HL-60 (cell line): Measurements from ENCODE around the gene BLNK.

Experiments used
- DNase-seq, 2 experiments: peaks; one replicate each; pipeline ENCODE4 v3.0.0-alpha.2; 2010 to 2020; ENCODE audit warnings: low read depth in 1 of 2, low spot score in 1 of 2
- H3K27ac ChIP-seq: fragments of 250-450 bp; sonication (Bioruptor Pico); replicated peaks from 2 replicates; pipeline ENCODE4 v1.5.1; 2020; ENCODE audit warnings: mild to moderate bottlenecking, moderate library complexity
- H3K27me3 ChIP-seq: fragments of 250-450 bp; sonication (Bioruptor Pico); 2 replicates; pipeline ENCODE4 v1.5.1; 2021; ENCODE audit warnings: mild to moderate bottlenecking, moderate library complexity; ENCODE audit not compliant: insufficient read depth, poor library complexity, severe bottlenecking
- H3K4me3 ChIP-seq: replicated peaks from 2 replicates; pipeline ENCODE4 v1.5.1; 2011; ENCODE audit warnings: mild to moderate bottlenecking, control low read depth, low read length; ENCODE audit not compliant: insufficient read depth
- CTCF ChIP-seq: IDR thresholded peaks from one replicate; pipeline ENCODE4 v1.5.1; 2011; ENCODE audit warnings: low read length, control low read depth, inconsistent platforms; ENCODE audit not compliant: insufficient read depth
- GABPA ChIP-seq: IDR thresholded peaks from 2 replicates; pipeline ENCODE4 v1.6.1; 2012; ENCODE audit warnings: low read depth
- POLR2AphosphoS5 ChIP-seq: IDR thresholded peaks from 2 replicates; pipeline ENCODE4 v1.6.1; 2012; ENCODE audit warnings: low read depth
- SPI1 ChIP-seq: IDR thresholded peaks from 2 replicates; pipeline ENCODE4 v1.6.1; 2012; ENCODE audit warnings: low read depth, mild to moderate bottlenecking, borderline replicate concordance
- TF ChIP-seq, protein P1 (sequence below): IDR thresholded peaks from 2 replicates; pipeline ENCODE4 v1.6.1; 2012; ENCODE audit warnings: low read depth; ENCODE audit not compliant: insufficient replicate concordance

BLNK gene

DNA sequence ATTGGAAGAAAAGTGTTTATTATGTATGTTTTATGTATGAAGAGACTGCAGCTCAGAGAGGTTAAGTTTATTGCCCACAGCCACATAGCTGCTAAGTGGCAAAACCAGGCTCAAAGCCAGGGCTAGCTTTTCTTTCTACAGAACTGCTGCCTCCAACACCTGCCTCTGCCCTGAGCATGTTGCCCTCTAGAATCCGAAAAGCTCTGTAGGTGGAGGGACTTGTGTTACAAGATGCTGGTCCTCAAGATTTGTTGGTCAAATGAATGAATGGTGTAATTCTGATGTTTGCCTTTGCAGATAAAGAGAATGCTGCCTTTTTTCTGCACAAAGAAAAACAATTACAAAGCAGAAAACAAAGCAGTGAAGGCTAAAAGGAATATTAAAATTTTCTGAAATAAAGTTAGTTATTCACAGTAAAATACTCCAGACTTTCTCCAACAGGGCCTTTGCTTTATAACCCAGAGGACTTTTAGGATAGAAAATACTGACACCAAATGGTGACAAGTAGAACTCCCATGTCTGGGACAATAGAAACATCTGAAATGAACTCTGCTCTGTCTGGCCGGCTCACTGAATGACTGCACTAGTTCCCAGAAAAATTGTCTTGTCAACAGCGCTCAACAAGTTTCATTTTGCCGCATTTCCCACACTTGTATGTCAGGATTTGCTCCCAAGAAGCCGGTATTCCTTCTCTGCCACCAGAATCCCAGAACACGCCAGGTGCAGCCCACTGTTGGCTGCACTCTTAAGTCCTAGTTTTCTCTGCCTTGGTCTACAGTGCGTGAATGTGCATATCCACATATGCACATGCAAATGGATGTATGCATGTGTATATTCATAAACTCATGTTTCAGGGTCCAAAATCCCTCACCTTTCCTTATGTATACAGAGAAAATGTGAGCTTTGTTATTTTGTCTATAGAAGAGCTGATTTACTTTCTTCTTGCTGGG is 21.9 kb upstream of the BLNK start:
- DNase-seq: peak; percentile 10 to 30
- peaks cover 2% of the 10 kb centered on the region for H3K27me3 ChIP-seq
- TF ChIP-seq CTCF (peak; percentile 12), SPI1 (no peak)
- H3K27ac ChIP-seq: no peak overlapping the region
- H3K4me3 ChIP-seq: no peak overlapping the region

DNA sequence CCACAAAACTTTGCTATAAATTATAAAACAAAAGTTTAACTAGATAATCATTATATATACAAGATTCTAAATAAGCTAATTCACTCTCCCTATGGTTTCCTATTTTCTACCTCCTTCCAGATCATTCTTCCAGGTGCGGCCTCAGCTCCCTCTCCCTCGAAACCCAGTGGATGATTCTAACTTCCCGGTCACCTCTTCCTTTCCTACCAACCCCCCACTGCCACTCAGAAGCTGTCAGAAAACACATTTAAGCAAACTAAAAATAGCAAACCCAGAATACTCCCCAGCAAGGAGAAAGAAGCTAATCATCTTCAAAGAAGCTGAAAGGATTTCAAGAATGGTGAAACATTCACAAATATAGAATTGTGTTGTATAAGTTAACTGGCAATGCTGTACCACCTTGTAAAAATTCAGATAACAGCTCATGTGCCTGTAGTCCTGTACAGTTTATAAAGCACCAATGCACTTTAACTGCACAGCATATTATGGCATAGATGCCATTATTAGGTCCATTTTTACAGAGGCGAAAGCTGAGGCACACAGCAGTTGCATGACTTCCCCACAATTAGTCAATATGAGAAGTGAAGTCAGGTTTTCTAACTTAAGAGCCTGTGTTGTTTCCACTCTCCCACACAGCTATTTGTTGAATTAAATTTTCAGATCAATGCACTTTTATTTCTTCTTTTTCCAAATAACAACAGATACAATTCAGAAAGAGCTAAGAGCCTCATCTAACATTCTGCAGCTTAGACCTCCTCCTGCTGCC is 19.2 kb upstream of the BLNK start:
- no peak overlapping the region for H3K4me3 ChIP-seq
- no peak overlapping the region for H3K27ac ChIP-seq
- H3K27me3 ChIP-seq: no peaks in the 10 kb centered on the region
- no peak for TF ChIP-seq SPI1
- no peak for TF ChIP-seq POLR2AphosphoS5
- no peak for TF ChIP-seq CTCF
- TF ChIP-seq, protein P1, sequence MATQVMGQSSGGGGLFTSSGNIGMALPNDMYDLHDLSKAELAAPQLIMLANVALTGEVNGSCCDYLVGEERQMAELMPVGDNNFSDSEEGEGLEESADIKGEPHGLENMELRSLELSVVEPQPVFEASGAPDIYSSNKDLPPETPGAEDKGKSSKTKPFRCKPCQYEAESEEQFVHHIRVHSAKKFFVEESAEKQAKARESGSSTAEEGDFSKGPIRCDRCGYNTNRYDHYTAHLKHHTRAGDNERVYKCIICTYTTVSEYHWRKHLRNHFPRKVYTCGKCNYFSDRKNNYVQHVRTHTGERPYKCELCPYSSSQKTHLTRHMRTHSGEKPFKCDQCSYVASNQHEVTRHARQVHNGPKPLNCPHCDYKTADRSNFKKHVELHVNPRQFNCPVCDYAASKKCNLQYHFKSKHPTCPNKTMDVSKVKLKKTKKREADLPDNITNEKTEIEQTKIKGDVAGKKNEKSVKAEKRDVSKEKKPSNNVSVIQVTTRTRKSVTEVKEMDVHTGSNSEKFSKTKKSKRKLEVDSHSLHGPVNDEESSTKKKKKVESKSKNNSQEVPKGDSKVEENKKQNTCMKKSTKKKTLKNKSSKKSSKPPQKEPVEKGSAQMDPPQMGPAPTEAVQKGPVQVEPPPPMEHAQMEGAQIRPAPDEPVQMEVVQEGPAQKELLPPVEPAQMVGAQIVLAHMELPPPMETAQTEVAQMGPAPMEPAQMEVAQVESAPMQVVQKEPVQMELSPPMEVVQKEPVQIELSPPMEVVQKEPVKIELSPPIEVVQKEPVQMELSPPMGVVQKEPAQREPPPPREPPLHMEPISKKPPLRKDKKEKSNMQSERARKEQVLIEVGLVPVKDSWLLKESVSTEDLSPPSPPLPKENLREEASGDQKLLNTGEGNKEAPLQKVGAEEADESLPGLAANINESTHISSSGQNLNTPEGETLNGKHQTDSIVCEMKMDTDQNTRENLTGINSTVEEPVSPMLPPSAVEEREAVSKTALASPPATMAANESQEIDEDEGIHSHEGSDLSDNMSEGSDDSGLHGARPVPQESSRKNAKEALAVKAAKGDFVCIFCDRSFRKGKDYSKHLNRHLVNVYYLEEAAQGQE: no peak
- no peak for TF ChIP-seq GABPA
- no peak for DNase-seq

- no peaks in the 10 kb centered on the region for H3K27me3 ChIP-seq
- no peak for DNase-seq
- H3K4me3 ChIP-seq: no peak overlapping the region
- no peak for TF ChIP-seq CTCF
- TF ChIP-seq POLR2AphosphoS5: no peak
- TF ChIP-seq, protein P1: no peak
- no peak for TF ChIP-seq SPI1
- TF ChIP-seq GABPA: no peak
- no peak overlapping the region for H3K27ac ChIP-seq
Observed at GRCh38 chr10:96289218-96289910, 18.0 kb upstream of the BLNK start.
